ENCODE measurements around the gene CLPSL2.

CLPSL2 gene

GRCh38 chr6:35794536-35795452 lies 18.4 kb downstream of the CLPSL2 start:
- Mint-ChIP-seq H3K9me3 (no peaks in the 10 kb centered on the region), H3K36me3 (no peaks in the 10 kb centered on the region), H3K27ac (no peak overlapping the region), H3K4me3 (no peak overlapping the region), H3K4me1 (no peaks in the 10 kb centered on the region)
- DNase-seq (ENCODE audit: low spot score in 2 of 2) (no peak), ATAC-seq (no peak)

GRCh38 chr6:35795453-35796071 lies 19.2 kb downstream of the CLPSL2 start:
- ATAC-seq: no peak
- no peak for DNase-seq (ENCODE audit: low spot score in 2 of 2)
- Mint-ChIP-seq H3K27ac (no peak overlapping the region), H3K4me3 (no peak overlapping the region), H3K4me1 (no peaks in the 10 kb centered on the region), H3K36me3 (no peaks in the 10 kb centered on the region), H3K9me3 (no peaks in the 10 kb centered on the region)

- H3K4me1 Mint-ChIP-seq: no peaks in the 10 kb centered on the region
- no peak for DNase-seq (ENCODE audit: low spot score in 2 of 2)
- no peaks in the 10 kb centered on the region for H3K9me3 Mint-ChIP-seq
- H3K27ac Mint-ChIP-seq: no peak overlapping the region
- ATAC-seq: no peak
- no peaks in the 10 kb centered on the region for H3K36me3 Mint-ChIP-seq
- no peak overlapping the region for H3K4me3 Mint-ChIP-seq
These were observed 19.8 kb downstream of the CLPSL2 start for GRCh38 chr6:35796236-35796635.

GRCh38 chr6:35797837-35798526 lies 21.6 kb downstream of the CLPSL2 start:
- Mint-ChIP-seq H3K4me3 (no peak overlapping the region), H3K9me3 (no peaks in the 10 kb centered on the region), H3K36me3 (no peaks in the 10 kb centered on the region), H3K4me1 (no peaks in the 10 kb centered on the region), H3K27ac (no peak overlapping the region)
- no peak for DNase-seq (ENCODE audit: low spot score in 2 of 2)
- no peak for ATAC-seq

- H3K4me3 Mint-ChIP-seq: no peak overlapping the region
- no peak overlapping the region for H3K27ac Mint-ChIP-seq
- ATAC-seq (no peak), DNase-seq (ENCODE audit: low spot score in 2 of 2) (no peak)
- no peaks in the 10 kb centered on the region for H3K4me1 Mint-ChIP-seq
- H3K36me3 Mint-ChIP-seq: no peaks in the 10 kb centered on the region
- H3K9me3 Mint-ChIP-seq: no peaks in the 10 kb centered on the region
These were observed 22.3 kb downstream of the CLPSL2 start for GRCh38 chr6:35798706-35799105.

GRCh38 chr6:35801148-35801547 lies 24.8 kb downstream of the CLPSL2 start:
- no peak overlapping the region for H3K27ac Mint-ChIP-seq
- ATAC-seq: no peak
- H3K4me1 Mint-ChIP-seq: peaks cover 7% of the 10 kb centered on the region
- H3K4me3 Mint-ChIP-seq: no peak overlapping the region
- H3K9me3 Mint-ChIP-seq: no peaks in the 10 kb centered on the region
- no peak for DNase-seq (ENCODE audit: low spot score in 2 of 2)
- H3K36me3 Mint-ChIP-seq: no peaks in the 10 kb centered on the region

- peak; percentile 50 to 68 for DNase-seq (ENCODE audit: low spot score in 2 of 2)
- Mint-ChIP-seq H3K4me3 (no peak within 1 kb of the TSS), H3K36me3 (no peaks in the 10 kb centered on the region)
These were observed 28.8 kb downstream of the CLPSL2 start, which contains the start of gene LHFPL5 for GRCh38 chr6:35804996-35805736. Gene LHFPL5, plus strand, starts transcription at chr6:35805352. Its CDS starts 319 bp downstream, at chr6:35805671.

GRCh38 chr6:35808688-35809087 lies 32.3 kb downstream of the CLPSL2 start:
- DNase-seq (ENCODE audit: low spot score in 2 of 2) (no peak), ATAC-seq (no peak)
- Mint-ChIP-seq H3K9me3 (no peaks in the 10 kb centered on the region), H3K27ac (no peak overlapping the region), H3K36me3 (no peaks in the 10 kb centered on the region), H3K4me3 (no peak overlapping the region), H3K4me1 (peaks cover 17% of the 10 kb centered on the region)

More at GRCh38 chr6:35804996-35805736, 28.8 kb downstream of the CLPSL2 start, which contains the start of gene LHFPL5:
- peaks cover 7% of the 10 kb centered on the region for H3K4me1 Mint-ChIP-seq
- H3K9me3 Mint-ChIP-seq: no peaks in the 10 kb centered on the region
- H3K27ac Mint-ChIP-seq: no peak within 1 kb of the TSS
- peak; percentile 67 for ATAC-seq

GRCh38 chr6:35809809-35810208 lies 33.4 kb downstream of the CLPSL2 start:
- H3K4me1 Mint-ChIP-seq: peaks cover 17% of the 10 kb centered on the region
- no peak overlapping the region for H3K27ac Mint-ChIP-seq
- DNase-seq (ENCODE audit: low spot score in 2 of 2) (no peak), ATAC-seq (no peak)
- H3K36me3 Mint-ChIP-seq: no peaks in the 10 kb centered on the region
- H3K9me3 Mint-ChIP-seq: no peaks in the 10 kb centered on the region
- no peak overlapping the region for H3K4me3 Mint-ChIP-seq

GRCh38 chr6:35810971-35811698 lies 34.7 kb downstream of the CLPSL2 start:
- Mint-ChIP-seq H3K36me3 (no peaks in the 10 kb centered on the region), H3K27ac (peak overlapping the region; percentile 94), H3K9me3 (no peaks in the 10 kb centered on the region), H3K4me3 (peak overlapping the region; percentile 65), H3K4me1 (peaks cover 10% of the 10 kb centered on the region)
- ATAC-seq: peak; percentile 94
- peak in 1 of 2 donors; percentile 54 for DNase-seq (ENCODE audit: low spot score in 2 of 2)

GRCh38 chr6:35811699-35811995 lies 35.2 kb downstream of the CLPSL2 start:
- Mint-ChIP-seq H3K4me3 (peak overlapping the region; percentile 65), H3K4me1 (peaks cover 10% of the 10 kb centered on the region), H3K36me3 (no peaks in the 10 kb centered on the region), H3K27ac (peak overlapping the region; percentile 94), H3K9me3 (no peaks in the 10 kb centered on the region)
- ATAC-seq: no peak
- no peak for DNase-seq (ENCODE audit: low spot score in 2 of 2)

- Mint-ChIP-seq H3K9me3 (no peaks in the 10 kb centered on the region), H3K4me3 (no peak overlapping the region), H3K4me1 (no peaks in the 10 kb centered on the region), H3K27ac (no peak overlapping the region), H3K36me3 (no peaks in the 10 kb centered on the region)
- no peak for ATAC-seq
- DNase-seq (ENCODE audit: low spot score in 2 of 2): no peak
These were observed 41.1 kb downstream of the CLPSL2 start for GRCh38 chr6:35817515-35817914.

GRCh38 chr6:35823601-35824000 lies 47.2 kb downstream of the CLPSL2 start:
- no peak for ATAC-seq
- DNase-seq (ENCODE audit: low spot score in 2 of 2): no peak
- no peak overlapping the region for H3K27ac Mint-ChIP-seq
- H3K9me3 Mint-ChIP-seq: no peaks in the 10 kb centered on the region
- H3K4me1 Mint-ChIP-seq: no peaks in the 10 kb centered on the region
- H3K4me3 Mint-ChIP-seq: no peak overlapping the region
- no peaks in the 10 kb centered on the region for H3K36me3 Mint-ChIP-seq

- no peak overlapping the region for H3K4me3 Mint-ChIP-seq
- no peaks in the 10 kb centered on the region for H3K4me1 Mint-ChIP-seq
- no peaks in the 10 kb centered on the region for H3K36me3 Mint-ChIP-seq
- H3K27ac Mint-ChIP-seq: no peak overlapping the region
- H3K9me3 Mint-ChIP-seq: no peaks in the 10 kb centered on the region
- DNase-seq (ENCODE audit: low spot score in 2 of 2) (no peak), ATAC-seq (no peak)
These were observed 48.3 kb downstream of the CLPSL2 start for GRCh38 chr6:35824552-35825192.

All from stimulated activated effector memory CD8-positive, alpha-beta T cell treated with anti-CD3 and anti-CD28 coated beads, Interleukin-12 subunit alpha, Interleukin-12 subunit beta, amount 100 ng/mL, for 72 hours (primary cell).